Ramos (cell line): Measurements from ENCODE around the gene ABHD15.

Source experiments
- in situ Hi-C: fragments of 300-500 bp; cut with MboI; formaldehyde crosslinking; loops from one replicate; pipeline ENCODE4 v1.14.3; 2022; ENCODE audit warnings: low sequenced_read_pairs; ENCODE audit not compliant: unreplicated experiment

The ABHD15 gene

GRCh38 chr17:29555840-29556239, 11.0 kb downstream of the ABHD15 start:
- in situ Hi-C loops, result loop anchor here (25.0 kb wide), 1 partner anchor 819 kb away; the partner anchor contains the start of genes NEK8, TLCD1 and TRAF4

- in situ Hi-C loops, result no loop called here
Observed at GRCh38 chr17:29549177-29549923, 17.5 kb downstream of the ABHD15 start.

DNA sequence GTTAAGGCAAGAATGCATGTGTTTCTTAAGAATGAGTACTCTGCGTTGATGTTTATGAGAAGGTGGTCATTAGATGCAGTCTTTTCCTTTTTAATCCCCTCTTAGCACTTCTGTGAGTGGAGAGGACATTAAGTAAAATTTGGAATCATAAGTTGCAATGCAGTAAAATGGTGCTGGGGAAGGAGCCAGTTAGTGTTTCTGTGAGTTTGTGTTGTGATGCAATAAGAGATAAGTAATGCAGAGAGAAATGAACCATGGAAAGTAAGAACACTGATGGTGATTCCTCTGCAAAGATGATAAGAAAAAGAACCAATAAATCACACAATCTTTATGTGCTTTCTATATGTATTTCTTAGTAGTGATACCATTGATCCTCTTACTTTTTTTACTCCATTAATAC, 20.0 kb downstream of the ABHD15 start:
- in situ Hi-C loops, result no loop called here

- in situ Hi-C loops, result no loop called here
Observed at GRCh38 chr17:29546085-29546484, 20.8 kb downstream of the ABHD15 start.

DNA sequence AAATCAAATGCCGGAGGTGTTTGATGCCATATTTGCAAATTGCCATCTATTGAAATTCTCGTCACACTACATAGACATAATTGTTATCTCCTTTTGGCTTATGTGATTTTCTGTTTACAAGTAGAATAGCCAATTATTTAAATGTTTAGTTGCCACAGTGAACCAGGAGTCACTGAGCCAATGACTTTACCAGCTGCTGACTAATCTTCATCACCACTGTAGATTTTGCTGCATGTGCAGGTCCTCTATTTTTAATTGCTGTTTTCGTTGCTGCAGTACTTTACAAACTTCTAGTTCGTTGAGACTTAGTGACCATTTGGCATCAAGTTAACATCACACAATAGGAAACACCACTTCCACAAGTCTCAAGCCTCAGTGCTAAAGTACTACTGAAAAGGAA, 22.8 kb downstream of the ABHD15 start:
- in situ Hi-C loops, result no loop called here

DNA sequence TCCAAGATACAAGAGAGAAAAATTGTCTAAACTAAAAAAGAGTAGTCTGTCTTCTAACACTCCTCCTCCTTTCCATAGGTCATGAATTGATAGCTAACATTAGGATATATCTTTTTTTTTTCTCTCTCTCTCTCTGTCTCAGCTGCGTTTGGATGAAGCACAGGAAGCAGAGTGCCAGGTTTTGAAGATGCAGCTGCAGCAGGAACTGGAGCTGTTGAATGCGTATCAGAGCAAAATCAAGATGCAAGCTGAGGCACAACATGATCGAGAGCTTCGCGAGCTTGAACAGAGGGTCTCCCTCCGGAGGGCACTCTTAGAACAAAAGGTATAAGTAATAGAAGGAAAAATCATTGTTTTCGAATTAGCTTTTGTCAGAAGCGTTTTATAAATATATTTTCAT, 32.9 kb downstream of the ABHD15 start:
- in situ Hi-C loops, result no loop called here

DNA sequence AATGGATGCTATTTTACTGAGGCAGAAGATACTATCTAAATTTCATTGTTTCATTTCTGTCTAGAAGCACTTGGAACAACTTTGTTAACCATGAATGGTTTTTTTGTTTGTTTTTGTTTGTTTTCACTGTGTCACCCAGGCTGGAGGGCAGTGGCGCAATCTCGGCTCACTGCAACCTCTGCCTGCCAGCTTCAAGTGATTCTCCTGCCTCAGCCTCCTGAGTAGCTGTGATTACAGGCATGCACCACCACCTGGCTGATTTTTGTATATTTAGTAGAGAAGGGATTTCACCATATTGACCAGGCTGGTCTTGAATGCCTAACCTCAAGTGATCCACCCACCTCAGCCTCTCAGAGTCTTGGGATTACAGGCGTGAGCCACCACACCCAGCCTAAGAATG, 40.5 kb downstream of the ABHD15 start:
- in situ Hi-C loops, result no loop called here

DNA sequence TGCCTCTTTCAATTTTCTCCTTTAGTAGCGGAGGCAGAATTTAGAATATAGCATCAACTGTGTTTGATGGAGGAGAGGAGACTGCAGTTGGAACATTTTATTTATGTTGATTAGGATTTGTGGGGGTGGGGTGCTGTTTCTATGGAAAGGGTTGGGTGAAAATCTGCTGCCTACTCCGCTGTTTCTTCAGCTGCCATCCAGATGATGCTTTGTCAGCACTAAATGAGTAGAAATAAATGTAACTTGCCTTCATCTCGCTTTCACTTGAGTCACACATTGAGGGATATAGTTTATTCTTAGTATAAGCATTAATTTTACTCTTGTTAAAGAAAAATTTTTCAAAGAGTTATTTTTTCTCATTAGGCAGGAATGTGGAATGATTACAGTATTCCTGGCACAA, 42.1 kb downstream of the ABHD15 start:
- in situ Hi-C loops, result no loop called here

- in situ Hi-C loops, result no loop called here
Observed at GRCh38 chr17:29518359-29518758, 48.5 kb downstream of the ABHD15 start.

DNA sequence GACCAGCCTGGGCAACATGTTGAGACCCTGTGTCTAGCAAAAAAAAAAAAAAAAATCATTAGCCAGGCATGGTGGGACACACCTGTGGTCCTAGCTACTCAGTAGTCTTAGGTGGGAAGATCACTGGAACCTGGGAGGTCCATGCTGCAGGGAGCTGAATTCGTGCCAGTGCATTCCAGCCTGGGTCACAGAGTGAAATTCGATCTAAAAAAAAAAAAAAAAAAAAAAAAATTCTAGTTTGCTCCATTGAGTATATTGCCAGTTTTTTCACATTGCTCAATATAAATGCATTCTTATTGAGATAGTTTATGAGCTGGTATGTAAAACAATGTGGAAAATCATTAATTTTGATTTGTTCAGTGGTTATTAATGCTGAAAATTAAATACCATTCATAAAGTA, 52.0 kb downstream of the ABHD15 start:
- in situ Hi-C loops, result no loop called here

DNA sequence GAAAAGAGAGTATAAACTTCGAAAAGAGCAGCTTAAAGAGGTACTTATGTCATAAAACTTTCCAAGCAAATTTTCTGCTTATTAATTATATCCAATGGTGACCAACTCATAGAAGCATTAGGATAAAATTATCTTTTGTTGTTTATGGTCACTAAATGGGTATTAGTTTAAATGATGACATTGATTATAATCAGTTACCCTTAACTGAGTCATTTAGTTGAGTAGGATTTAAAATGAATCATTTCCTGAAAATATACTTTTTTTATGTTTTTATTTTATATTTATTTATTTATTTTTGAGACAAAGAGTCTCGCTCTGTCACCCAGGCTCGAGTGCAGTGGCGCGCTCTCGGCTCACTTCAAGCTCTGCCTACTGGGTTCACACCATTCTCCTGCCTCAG, 55.9 kb downstream of the ABHD15 start:
- in situ Hi-C loops, result no loop called here
